NOMO-1 (cell line): Measurements from ENCODE around the gene SEZ6L.
A peak's percentile ranks its signal among the peaks of the same experiment; 100 is the strongest.

Experiments used
- DNase-seq, 2 experiments: peaks; one replicate each; lab custom pipeline; 2025; ENCODE audit not compliant: unreplicated experiment in 2 of 2; lab: John Stamatoyannopoulos, UW

The SEZ6L gene

DNA sequence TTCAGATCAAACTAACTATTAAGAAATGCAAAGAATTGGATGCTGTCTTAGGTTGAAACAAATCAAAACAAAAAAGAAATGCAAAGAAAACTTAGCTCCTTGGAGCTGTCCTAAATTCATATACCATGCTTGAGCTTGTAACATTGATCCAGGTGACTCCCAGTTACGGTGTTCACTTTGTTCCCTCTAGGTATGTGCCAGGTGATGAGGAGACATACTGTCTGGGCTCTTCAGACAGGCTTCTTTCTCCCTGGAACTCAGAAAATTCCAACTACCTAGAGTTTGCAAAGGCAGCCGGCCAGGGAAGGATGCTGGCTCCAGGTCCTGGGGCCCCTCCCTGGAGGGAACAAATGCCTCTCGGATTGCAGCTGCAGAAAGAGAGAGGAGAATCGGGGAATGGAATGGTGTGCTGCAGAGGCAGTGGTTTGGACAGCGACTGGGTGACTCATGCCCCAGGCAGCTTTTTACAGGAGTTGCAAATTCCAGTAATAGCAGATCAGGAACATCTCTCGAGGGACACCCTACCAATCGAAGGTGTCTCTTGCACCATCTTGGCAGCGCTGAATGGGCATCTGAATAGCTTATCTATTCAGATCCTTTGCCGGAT lies 247.5 kb downstream of the SEZ6L start:
- no peak for DNase-seq

DNA sequence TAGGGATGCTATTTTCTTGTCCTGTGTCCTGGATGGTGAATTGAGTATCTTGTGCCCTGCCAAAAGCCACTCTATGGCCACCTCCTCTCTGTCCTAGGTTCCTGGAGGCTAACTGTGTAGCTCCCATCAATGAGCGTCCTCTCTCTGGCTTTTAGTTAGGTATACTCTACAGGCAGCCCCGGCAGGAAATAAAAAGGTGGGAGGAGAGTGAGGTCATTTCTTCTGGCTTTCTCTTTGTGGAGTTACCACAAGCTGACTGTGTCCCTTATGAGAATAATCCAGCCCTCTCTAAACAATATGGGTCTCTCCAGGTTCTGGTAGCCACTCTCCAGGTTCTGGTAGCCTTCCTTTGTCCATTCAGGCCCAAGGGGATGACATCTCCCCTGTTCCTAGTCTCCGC lies 248.1 kb downstream of the SEZ6L start:
- DNase-seq = no peak

DNA sequence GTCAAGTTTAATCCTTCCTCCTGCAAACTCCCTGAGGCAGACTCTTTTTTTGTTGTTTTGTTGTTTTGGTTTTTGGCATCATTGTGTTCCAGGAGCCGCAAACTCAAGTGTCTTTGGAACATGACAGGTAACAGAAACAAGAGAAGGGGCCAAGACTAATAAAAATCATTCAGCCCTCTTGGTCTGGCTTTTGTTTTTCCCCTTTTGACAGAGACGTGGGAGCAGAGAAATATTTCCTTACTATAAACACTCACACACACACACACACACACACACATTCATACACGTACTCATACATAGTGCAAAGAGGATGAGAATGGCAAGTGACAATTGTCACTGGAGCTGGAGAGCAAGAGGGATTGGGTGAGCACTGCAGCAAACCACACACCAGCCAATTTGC lies 249.4 kb downstream of the SEZ6L start:
- DNase-seq = no peak

DNA sequence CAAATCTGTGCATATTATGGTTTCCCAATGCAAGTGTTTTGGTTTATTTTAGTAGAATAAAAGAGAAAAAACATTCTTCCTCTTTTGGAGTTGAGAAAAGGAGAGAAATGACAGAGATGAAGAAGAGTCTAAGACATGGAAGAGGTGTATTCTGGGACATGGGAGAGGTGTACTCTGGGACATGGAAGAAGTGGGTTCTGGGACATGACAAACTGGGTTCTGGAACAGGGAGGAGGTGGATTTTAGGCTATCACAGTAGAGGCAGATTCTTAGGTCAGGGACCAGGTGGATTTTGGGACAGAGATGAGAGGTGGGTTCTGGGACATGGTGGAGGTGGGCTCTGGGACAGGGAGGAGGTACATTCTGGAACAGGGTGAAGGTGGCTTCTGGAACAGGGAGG lies 257.7 kb downstream of the SEZ6L start:
- DNase-seq = no peak

DNA sequence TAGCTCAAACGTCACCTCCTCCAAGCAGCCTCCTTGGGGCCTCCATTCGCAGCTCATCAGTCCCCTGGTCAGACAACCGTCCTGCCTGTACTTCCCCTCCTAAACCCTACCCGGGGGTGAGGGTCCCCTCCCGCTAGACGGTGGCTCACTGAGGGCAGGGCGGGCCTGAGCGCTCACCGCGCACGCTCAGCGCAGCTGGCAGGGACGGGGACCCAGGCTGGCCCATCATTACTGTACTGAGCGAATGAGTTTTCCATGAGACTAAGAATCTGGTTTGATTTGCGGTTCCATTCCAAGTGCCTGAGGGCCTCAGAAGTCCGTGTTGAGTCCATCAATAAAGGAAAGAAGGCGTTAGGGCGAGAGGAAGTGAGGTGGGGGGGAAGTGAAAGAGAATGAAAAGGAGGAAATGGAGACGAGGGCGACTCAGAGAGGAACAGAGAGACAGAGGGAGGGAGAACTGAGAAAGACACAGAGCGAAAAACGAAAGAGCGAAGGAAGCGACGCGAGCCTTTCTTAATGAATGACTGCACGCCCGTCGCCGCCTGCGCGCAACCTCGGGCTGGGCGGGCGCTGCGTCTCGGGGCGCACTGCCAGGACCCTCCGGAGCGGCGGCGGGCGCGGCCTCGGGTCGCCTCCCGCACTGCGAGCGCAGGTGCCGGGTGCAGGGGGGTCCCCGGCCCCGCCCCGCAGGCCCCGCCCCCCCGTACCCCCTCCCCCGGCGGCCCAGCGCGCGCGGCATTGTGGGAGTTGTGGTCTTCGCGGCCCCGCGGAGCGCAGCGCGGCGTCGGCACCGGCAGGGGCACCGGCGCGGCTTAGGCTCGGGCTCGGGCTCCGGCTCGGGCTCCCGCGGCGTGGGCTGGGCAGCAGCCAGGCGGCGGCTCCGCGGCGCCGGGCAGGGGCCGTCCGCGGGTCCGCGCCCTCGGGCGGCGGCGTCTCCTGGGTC lies 259.5 kb downstream of the SEZ6L start, which contains the start of gene ASPHD2:
ASPHD2 (plus strand) TSS at position 746 of the 943 bp plus-strand sequence. CDS start 4,356 bp downstream, outside the sequence.
- DNase-seq = peak; percentile 85 to 94

DNA sequence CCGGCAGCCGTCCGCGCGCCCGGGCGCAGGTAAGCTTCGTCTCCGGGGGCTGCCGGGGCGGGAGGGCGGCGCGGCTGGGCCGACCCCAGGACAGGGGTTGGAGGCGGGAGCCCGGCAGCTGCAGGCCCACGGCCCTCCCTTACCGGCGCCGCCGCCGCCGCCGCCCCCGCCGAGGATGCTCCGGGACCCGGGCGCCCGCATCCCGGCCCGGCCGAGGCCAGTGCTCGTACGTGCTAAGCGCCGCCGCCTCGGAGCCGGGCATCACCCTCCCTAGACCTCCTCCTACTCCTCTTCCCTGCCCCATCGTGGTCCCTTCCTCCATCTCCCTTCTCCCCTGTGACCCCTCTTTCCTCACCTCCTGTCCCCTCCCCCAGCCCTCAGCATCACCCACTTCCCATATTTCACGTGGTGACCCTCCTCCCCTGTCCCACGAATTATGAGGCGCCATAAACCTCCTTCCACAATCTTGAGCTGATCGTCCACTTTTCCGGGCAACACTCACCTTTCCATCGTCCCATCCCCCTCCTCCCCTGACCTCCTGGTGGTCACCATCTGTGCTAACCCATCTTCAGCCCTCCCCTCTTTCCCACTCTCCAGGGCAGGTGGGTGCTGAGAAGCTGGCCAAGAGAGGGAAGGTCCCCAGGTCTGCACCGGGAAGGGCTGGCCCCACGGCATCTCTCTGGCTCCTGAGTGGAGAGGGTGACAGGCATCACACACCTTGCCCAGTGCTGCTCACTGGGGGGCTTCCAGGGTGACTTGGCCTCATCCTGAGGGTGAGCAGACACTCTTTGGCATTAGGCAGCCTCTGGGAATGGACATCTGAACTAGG lies 260.4 kb downstream of the SEZ6L start:
- no peak for DNase-seq

DNA sequence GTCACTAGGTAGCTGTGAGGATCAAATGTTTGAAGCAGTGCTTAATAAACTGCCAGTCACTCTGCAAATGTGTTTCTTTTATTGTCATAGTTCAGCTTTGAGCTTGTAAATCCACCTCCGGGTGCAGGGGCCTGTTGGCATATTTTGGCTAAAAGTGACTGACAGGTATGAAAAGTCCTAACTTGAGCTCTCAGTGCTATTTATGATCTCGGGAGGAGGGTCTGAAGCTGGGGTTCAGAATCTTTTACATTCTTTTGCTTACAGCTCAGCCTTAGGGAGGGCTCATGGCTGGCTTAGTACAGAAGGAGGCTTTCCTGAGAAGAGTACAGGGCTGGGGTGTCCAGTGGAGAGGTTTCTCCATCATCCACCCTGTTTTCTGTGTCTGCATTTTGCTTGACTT lies 261.3 kb downstream of the SEZ6L start:
- DNase-seq = no peak

DNA sequence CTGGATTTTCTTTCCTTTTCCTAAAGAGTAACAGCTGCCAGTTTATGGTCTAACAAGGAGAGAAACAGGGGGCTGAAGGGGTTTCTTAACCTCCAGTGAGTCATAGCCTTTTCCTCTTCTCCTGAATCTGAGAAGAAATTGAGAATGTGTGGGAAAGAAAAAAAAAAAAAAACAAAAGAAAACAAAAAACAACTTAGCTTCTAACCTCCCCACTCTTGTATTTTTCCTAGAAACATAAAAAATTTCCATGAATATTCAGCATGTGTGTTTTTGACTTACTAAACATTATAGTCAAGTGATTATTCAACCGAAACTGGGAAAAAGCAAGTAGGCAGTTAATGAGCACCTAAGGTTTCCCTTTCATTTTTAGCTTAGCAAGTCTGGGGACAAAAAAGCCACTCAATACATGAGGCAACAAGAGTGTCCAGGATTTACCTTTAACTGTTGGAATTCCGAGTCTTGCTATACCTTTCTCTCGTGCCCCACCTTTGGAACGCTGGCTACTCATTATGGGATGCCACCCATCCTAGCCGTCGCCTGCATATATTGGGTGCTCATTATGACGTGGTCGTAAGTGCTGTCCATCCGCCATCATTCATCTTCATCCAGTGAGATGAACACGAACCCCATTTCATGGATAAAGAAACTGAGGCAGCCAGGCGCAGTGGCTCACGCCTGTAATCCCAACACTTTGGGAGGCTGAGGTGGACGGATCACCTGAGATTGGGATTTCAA lies 262.2 kb downstream of the SEZ6L start:
- DNase-seq = no peak

DNA sequence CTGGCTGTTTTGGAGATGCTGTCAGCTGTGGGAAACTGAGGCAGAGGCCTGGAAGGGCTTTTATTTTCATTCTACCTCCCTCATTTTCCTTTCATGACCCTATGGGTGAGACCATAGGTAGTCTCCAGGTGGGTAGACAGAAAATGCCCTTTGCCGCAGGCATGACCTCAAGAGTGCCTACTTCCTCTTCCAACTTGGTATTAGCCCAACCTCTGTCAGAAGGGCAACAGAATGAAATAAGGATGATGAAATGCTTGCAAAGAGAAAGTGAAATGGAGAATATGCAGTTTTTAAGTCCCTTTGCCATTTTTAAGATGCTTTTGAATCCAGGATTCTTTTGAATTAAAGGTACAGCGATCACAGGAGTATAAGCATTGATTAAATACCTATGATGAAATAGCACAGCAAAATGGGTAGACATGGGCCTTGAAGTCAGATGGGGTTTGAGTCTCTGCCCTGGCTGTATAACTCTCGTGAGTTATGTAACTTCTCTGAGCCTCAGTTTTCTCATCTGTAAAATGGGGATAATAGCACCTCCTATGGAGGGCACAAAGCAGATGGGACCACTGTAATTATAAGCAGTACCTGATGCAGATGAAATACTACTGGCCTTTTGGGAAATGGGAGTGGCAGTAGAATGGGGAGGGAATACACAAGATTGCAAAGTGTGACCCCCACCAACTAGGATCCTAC lies 263.5 kb downstream of the SEZ6L start:
- peak; percentile 84 to 97 for DNase-seq
